Measurements from ENCODE around the gene PHF23. TPM values are rescaled to one million over a fixed set of nuclear protein-coding genes. Genes with fewer than 3 reads are reported as not detected.

The PHF23 gene
- total and polyA plus RNA-seq, 3 experiments from 2014 or later, result 25.8 to 51.9 (median 48.0) TPM

GRCh38 chr17:7281074-7281952, 42.1 kb upstream of the PHF23 start, which contains the start of gene SLC2A4:
Gene SLC2A4 (plus strand): TSS chr17:7281718. CDS start chr17:7281935, 217 bp downstream.
- peaks cover 20% of the 10 kb centered on the region for H3K4me1 ChIP-seq (ENCODE audit: insufficient read depth, low read length)
- POLR2A ChIA-PET, result interaction anchor here (0.7 to 1.5 kb wide), 2 partner anchors 15 to 23 kb away, joined by 3 to 6 read pairs; no protein-coding TSS in a partner anchor
- Mint-ChIP-seq H3K27ac (peak within 1 kb of the TSS in 7 of 8 donors; percentile 56 to 92 (median 71)), H3K36me3 (no peaks in the 10 kb centered on the region), H3K4me1 (peaks cover 13 to 25% (median 14%) of the 10 kb centered on the region in 3 donors), H3K9me3 (no peaks in the 10 kb centered on the region), H3K27me3 (peaks cover 27 to 38% of the 10 kb centered on the region in 2 donors), H3K4me3 (peak within 1 kb of the TSS; percentile 79 to 92 (median 80))
- no peaks in the 10 kb centered on the region for H3K36me3 ChIP-seq (ENCODE audit: insufficient read depth, low read length)
- CTCF ChIA-PET, result interaction anchor here (0.8 to 8.4 kb wide), 13 partner anchors 10 to 280 kb away, joined by 3 to 87 read pairs (median 4); partner anchors contain the start of gene SENP3
- DNase-seq, result peak; percentile 67 to 85 (median 76)
- H3K9me3 ChIP-seq (ENCODE audit: low read length), result no peaks in the 10 kb centered on the region
- peaks cover 8% of the 10 kb centered on the region for H3K27me3 ChIP-seq (ENCODE audit: insufficient read depth, low read length, poor library complexity, severe bottlenecking)
- H3K4me3 ChIP-seq (ENCODE audit: low read length), result peak within 1 kb of the TSS; percentile 54
- no peak within 1 kb of the TSS for H3K27ac ChIP-seq (ENCODE audit: low read depth, low read length)

- no peaks in the 10 kb centered on the region for H3K36me3 Mint-ChIP-seq
- H3K27ac Mint-ChIP-seq, result peak overlapping the region in 7 of 8 donors; percentile 56 to 92 (median 70)
- peak overlapping the region; percentile 54 for H3K4me3 ChIP-seq (ENCODE audit: low read length)
- H3K4me1 Mint-ChIP-seq, result peaks cover 13 to 25% (median 14%) of the 10 kb centered on the region in 3 donors
- H3K27me3 Mint-ChIP-seq, result peaks cover 20 to 30% of the 10 kb centered on the region in 2 donors
- H3K4me1 ChIP-seq (ENCODE audit: insufficient read depth, low read length), result peaks cover 20% of the 10 kb centered on the region
- peak; percentile 77 to 89 (median 81) for DNase-seq
- H3K9me3 Mint-ChIP-seq, result no peaks in the 10 kb centered on the region
- H3K27me3 ChIP-seq (ENCODE audit: insufficient read depth, low read length, poor library complexity, severe bottlenecking), result peaks cover 8% of the 10 kb centered on the region
- no peak overlapping the region for H3K27ac ChIP-seq (ENCODE audit: low read depth, low read length)
- H3K36me3 ChIP-seq (ENCODE audit: insufficient read depth, low read length), result no peaks in the 10 kb centered on the region
- ChIA-PET POLR2A (interaction anchor here (0.7 kb wide), 1 partner anchor 24 kb away, joined by 3 read pairs; no protein-coding TSS in a partner anchor), CTCF (interaction anchor here (0.6 to 8.4 kb wide), 15 partner anchors 10 to 281 kb away, joined by 3 to 87 read pairs (median 4); partner anchors contain the start of gene SENP3)
- no peaks in the 10 kb centered on the region for H3K9me3 ChIP-seq (ENCODE audit: low read length)
- H3K4me3 Mint-ChIP-seq, result peak overlapping the region; percentile 79 to 92 (median 80)
Observed at GRCh38 chr17:7280519-7281073, 41.3 kb upstream of the PHF23 start.

- peaks cover 13 to 25% (median 14%) of the 10 kb centered on the region in 3 donors for H3K4me1 Mint-ChIP-seq
- Histone ChIP-seq H3K4me1 (ENCODE audit: insufficient read depth, low read length) (peaks cover 20% of the 10 kb centered on the region), H3K9me3 (ENCODE audit: low read length) (no peaks in the 10 kb centered on the region), H3K4me3 (ENCODE audit: low read length) (no peak overlapping the region), H3K27me3 (ENCODE audit: insufficient read depth, low read length, poor library complexity, severe bottlenecking) (peaks cover 8% of the 10 kb centered on the region), H3K36me3 (ENCODE audit: insufficient read depth, low read length) (no peaks in the 10 kb centered on the region), H3K27ac (ENCODE audit: low read depth, low read length) (no peak overlapping the region)
- no peaks in the 10 kb centered on the region for H3K9me3 Mint-ChIP-seq
- H3K27ac Mint-ChIP-seq, result no peak overlapping the region
- H3K27me3 Mint-ChIP-seq, result peaks cover 13 to 24% of the 10 kb centered on the region in 2 donors
- POLR2A ChIA-PET, result no interaction called here
- no peak for DNase-seq
- H3K36me3 Mint-ChIP-seq, result no peaks in the 10 kb centered on the region
- H3K4me3 Mint-ChIP-seq, result peak overlapping the region in 2 of 7 donors; percentile 32 to 66
- CTCF ChIA-PET, result interaction anchor here (1.4 to 2.7 kb wide), 3 partner anchors 17 to 157 kb away, joined by 5 to 9 read pairs (median 7); no protein-coding TSS in a partner anchor
Observed at GRCh38 chr17:7279448-7279847, 40.2 kb upstream of the PHF23 start.

GRCh38 chr17:7266784-7267183, 27.5 kb upstream of the PHF23 start:
- CTCF ChIA-PET, result interaction anchor here (1.1 to 2.4 kb wide), 2 partner anchors 14 to 30 kb away, joined by 3 to 9 read pairs; partner anchors contain the start of gene SLC2A4
- Mint-ChIP-seq H3K27me3 (peaks cover 8% of the 10 kb centered on the region in 2 donors), H3K27ac (no peak overlapping the region), H3K9me3 (no peaks in the 10 kb centered on the region), H3K4me1 (peaks cover 17 to 22% (median 21%) of the 10 kb centered on the region in 3 donors), H3K4me3 (no peak overlapping the region), H3K36me3 (no peaks in the 10 kb centered on the region)
- POLR2A ChIA-PET, result no interaction called here
- Histone ChIP-seq H3K4me3 (ENCODE audit: low read length) (no peak overlapping the region), H3K9me3 (ENCODE audit: low read length) (no peaks in the 10 kb centered on the region), H3K36me3 (ENCODE audit: insufficient read depth, low read length) (no peaks in the 10 kb centered on the region), H3K4me1 (ENCODE audit: insufficient read depth, low read length) (peaks cover 18% of the 10 kb centered on the region), H3K27ac (ENCODE audit: low read depth, low read length) (no peak overlapping the region), H3K27me3 (ENCODE audit: insufficient read depth, low read length, poor library complexity, severe bottlenecking) (no peaks in the 10 kb centered on the region)
- no peak for DNase-seq

GRCh38 chr17:7263801-7264078, 24.5 kb upstream of the PHF23 start:
- H3K27ac ChIP-seq (ENCODE audit: low read depth, low read length), result no peak overlapping the region
- peak overlapping the region in 6 of 7 donors; percentile 81 to 86 (median 84) for H3K4me3 Mint-ChIP-seq
- H3K9me3 ChIP-seq (ENCODE audit: low read length), result no peaks in the 10 kb centered on the region
- H3K4me3 ChIP-seq (ENCODE audit: low read length), result no peak overlapping the region
- no peaks in the 10 kb centered on the region for H3K9me3 Mint-ChIP-seq
- peaks cover 0 to 9% (median 0%) of the 10 kb centered on the region in 3 donors for H3K36me3 Mint-ChIP-seq
- H3K27me3 ChIP-seq (ENCODE audit: insufficient read depth, low read length, poor library complexity, severe bottlenecking), result no peaks in the 10 kb centered on the region
- no peak for DNase-seq
- POLR2A ChIA-PET, result interaction anchor here (0.6 kb wide), 1 partner anchor 26 kb away, joined by 4 read pairs; no protein-coding TSS in a partner anchor
- H3K4me1 Mint-ChIP-seq, result peaks cover 21 to 32% (median 23%) of the 10 kb centered on the region in 3 donors
- H3K4me1 ChIP-seq (ENCODE audit: insufficient read depth, low read length), result peaks cover 19% of the 10 kb centered on the region
- H3K27me3 Mint-ChIP-seq, result peaks cover 8% of the 10 kb centered on the region in 2 donors
- CTCF ChIA-PET, result interaction anchor here (1.0 kb wide), 1 partner anchor 73 kb away, joined by 3 read pairs; no protein-coding TSS in a partner anchor
- H3K36me3 ChIP-seq (ENCODE audit: insufficient read depth, low read length), result no peaks in the 10 kb centered on the region
- H3K27ac Mint-ChIP-seq, result peak overlapping the region in 2 of 8 donors; percentile 8 to 91

- Mint-ChIP-seq H3K9me3 (no peaks in the 10 kb centered on the region), H3K27ac (peak overlapping the region in 7 of 8 donors; percentile 8 to 91 (median 73)), H3K4me1 (peaks cover 21 to 32% (median 23%) of the 10 kb centered on the region in 3 donors), H3K27me3 (peaks cover 8% of the 10 kb centered on the region in 2 donors), H3K4me3 (peak overlapping the region; percentile 81 to 89 (median 85)), H3K36me3 (peaks cover 0 to 14% (median 0%) of the 10 kb centered on the region in 3 donors)
- H3K4me3 ChIP-seq (ENCODE audit: low read length), result peak overlapping the region; percentile 24
- no peaks in the 10 kb centered on the region for H3K36me3 ChIP-seq (ENCODE audit: insufficient read depth, low read length)
- H3K27ac ChIP-seq (ENCODE audit: low read depth, low read length), result peak overlapping the region; percentile 28
- no peaks in the 10 kb centered on the region for H3K9me3 ChIP-seq (ENCODE audit: low read length)
- H3K4me1 ChIP-seq (ENCODE audit: insufficient read depth, low read length), result peaks cover 19% of the 10 kb centered on the region
- ChIA-PET CTCF (interaction anchor here (1.0 kb wide), 1 partner anchor 74 kb away, joined by 3 read pairs; no protein-coding TSS in a partner anchor), POLR2A (interaction anchor here (0.6 kb wide), 1 partner anchor 25 kb away, joined by 4 read pairs; no protein-coding TSS in a partner anchor)
- DNase-seq, result no peak
- no peaks in the 10 kb centered on the region for H3K27me3 ChIP-seq (ENCODE audit: insufficient read depth, low read length, poor library complexity, severe bottlenecking)
Observed at GRCh38 chr17:7262935-7263800, 23.9 kb upstream of the PHF23 start.

Measured in CD8-positive, alpha-beta memory T cell (primary cell).